Prostate gland (tissue), 2 donors: ENCODE data around the gene PDZD4. TPM values are rescaled to one million over a fixed set of nuclear protein-coding genes. Genes with fewer than 3 reads are reported as not detected.

Experiments
- DNase-seq: peaks from one replicate; pipeline ENCODE4 v3.0.0-alpha.2; 2019; ENCODE audit warnings: low spot score
- H3K27ac ChIP-seq, 2 donors: fragments of 200-600 bp; sonication (generic); 2 replicates each; pipeline ENCODE4 v1.5.1; 2017 to 2019
- H3K27me3 ChIP-seq: fragments of 200-600 bp; sonication (generic); replicated peaks from 2 replicates; pipeline ENCODE4 v1.5.1; 2019; ENCODE audit not compliant: insufficient read depth
- H3K36me3 ChIP-seq, 2 donors: fragments of 200-600 bp; sonication (generic); 1 replicate in 1 of 2; 2 replicates in 1 of 2; pipeline versions ENCODE4 v1.5.1 to v1.8.1; 2017 to 2019
- H3K4me1 ChIP-seq: fragments of 200-600 bp; sonication (generic); replicated peaks from 2 replicates; pipeline ENCODE4 v1.5.1; 2019
- H3K4me3 ChIP-seq, 2 donors: fragments of 200-600 bp; sonication (generic); 2 replicates each; pipeline ENCODE4 v1.5.1; 2017 to 2019
- H3K9me3 ChIP-seq: fragments of 200-600 bp; sonication (generic); 2 replicates; pipeline ENCODE4 v1.5.1; 2017
- POLR2A ChIP-seq: fragments of 450-650 bp; IDR thresholded peaks from one replicate; pipeline ENCODE4 v1.6.1; 2016; ENCODE audit warnings: antibody characterized with exemption, mild to moderate bottlenecking
- POLR2AphosphoS5 ChIP-seq: sonication (generic); formaldehyde crosslinking; IDR thresholded peaks from one replicate; pipeline ENCODE4 v1.6.1; 2017; ENCODE audit warnings: antibody characterized with exemption
- WGBS: methylation state at CpG from one replicate; pipeline ENCODE4 v1.1.5; 2018; 5-methylcytosine and 5-hydroxymethylcytosine counted together
- intact Hi-C: fragments of 100-400 bp; cut with DNase I; formaldehyde crosslinking; loops from one replicate; pipeline ENCODE4 v1.14.2; 2022
- total RNA-seq, 2 donors: library from RNA; depleted of rRNA; stranded (reverse); fragments of >200 nt; gene quantifications; one replicate each; pipeline ENCODE4 v1.1.0, GENCODE V29; 2016
- TF ChIP-seq, protein P1 (sequence below), 4 experiments: fragments of 200-600 bp in 2 of 4; fragments of 450-650 bp in 2 of 4; sonication (generic) in 2 of 4; IDR thresholded peaks; 1 replicate in 3 of 4; 2 replicates in 1 of 4; pipeline ENCODE4 v1.5.1; 2016 to 2019; ENCODE audit warnings: antibody characterized with exemption in 4 of 4, mild to moderate bottlenecking in 2 of 4, moderate library complexity in 2 of 4

Gene PDZD4
- total RNA-seq, 2 donors from 2014 or later = 7.2 to 16.8 TPM

- H3K4me3 ChIP-seq = no peak overlapping the region
- peaks cover 2% of the 10 kb centered on the region for H3K27me3 ChIP-seq
- intact Hi-C loops = no loop called here
- 57% methylated on average over 3 of the region's 3 CpGs for WGBS
- H3K27ac ChIP-seq = no peak overlapping the region
- H3K4me1 ChIP-seq = no peaks in the 10 kb centered on the region
- no peaks in the 10 kb centered on the region for H3K36me3 ChIP-seq
- no peaks in the 10 kb centered on the region for H3K9me3 ChIP-seq
- no peak for DNase-seq
- TF ChIP-seq POLR2AphosphoS5 = no peak
- TF ChIP-seq POLR2A = no peak
- TF ChIP-seq, protein P1, sequence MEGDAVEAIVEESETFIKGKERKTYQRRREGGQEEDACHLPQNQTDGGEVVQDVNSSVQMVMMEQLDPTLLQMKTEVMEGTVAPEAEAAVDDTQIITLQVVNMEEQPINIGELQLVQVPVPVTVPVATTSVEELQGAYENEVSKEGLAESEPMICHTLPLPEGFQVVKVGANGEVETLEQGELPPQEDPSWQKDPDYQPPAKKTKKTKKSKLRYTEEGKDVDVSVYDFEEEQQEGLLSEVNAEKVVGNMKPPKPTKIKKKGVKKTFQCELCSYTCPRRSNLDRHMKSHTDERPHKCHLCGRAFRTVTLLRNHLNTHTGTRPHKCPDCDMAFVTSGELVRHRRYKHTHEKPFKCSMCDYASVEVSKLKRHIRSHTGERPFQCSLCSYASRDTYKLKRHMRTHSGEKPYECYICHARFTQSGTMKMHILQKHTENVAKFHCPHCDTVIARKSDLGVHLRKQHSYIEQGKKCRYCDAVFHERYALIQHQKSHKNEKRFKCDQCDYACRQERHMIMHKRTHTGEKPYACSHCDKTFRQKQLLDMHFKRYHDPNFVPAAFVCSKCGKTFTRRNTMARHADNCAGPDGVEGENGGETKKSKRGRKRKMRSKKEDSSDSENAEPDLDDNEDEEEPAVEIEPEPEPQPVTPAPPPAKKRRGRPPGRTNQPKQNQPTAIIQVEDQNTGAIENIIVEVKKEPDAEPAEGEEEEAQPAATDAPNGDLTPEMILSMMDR (IDR thresholded peaks at IDR 0.05) = no peak
Measured at GRCh38 chrX:153853180-153853901, 23.0 kb upstream of the PDZD4 start.

- H3K27me3 ChIP-seq = peaks cover 2% of the 10 kb centered on the region
- TF ChIP-seq, protein P1 (IDR thresholded peaks at IDR 0.05) = no peak
- TF ChIP-seq POLR2AphosphoS5 (no peak), POLR2A (no peak)
- intact Hi-C loops = no loop called here
- 20% methylated on average over 3 of the region's 3 CpGs for WGBS
- no peak for DNase-seq
- H3K36me3 ChIP-seq = no peaks in the 10 kb centered on the region
- no peaks in the 10 kb centered on the region for H3K4me1 ChIP-seq
- no peak overlapping the region for H3K27ac ChIP-seq
- H3K4me3 ChIP-seq = no peak overlapping the region
- no peaks in the 10 kb centered on the region for H3K9me3 ChIP-seq
Measured at GRCh38 chrX:153851981-153852380, 21.6 kb upstream of the PDZD4 start.

DNA sequence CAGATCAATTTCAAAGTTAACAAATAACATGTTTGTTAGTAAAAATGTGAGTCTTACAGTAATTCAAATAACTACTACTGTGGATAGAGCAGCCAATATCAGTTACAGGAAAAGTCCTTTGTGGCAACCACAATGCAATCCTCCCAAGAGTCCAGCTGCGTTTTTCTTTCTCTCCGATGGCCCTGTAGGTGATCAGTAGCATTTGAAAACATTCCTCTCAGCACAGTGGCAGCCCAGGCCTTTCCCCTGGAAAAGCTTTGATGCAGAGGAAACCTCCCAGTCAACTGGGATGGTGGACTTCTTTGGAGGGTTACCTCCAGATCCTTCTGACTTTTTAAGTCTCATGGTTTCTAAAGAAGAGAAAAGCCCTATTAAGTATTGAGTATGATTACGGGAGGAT, 18.0 kb upstream of the PDZD4 start:
- H3K9me3 ChIP-seq = no peaks in the 10 kb centered on the region
- intact Hi-C loops = no loop called here
- WGBS = 46% methylated on average over 3 of the region's 3 CpGs
- H3K27ac ChIP-seq = no peak overlapping the region
- H3K4me3 ChIP-seq = no peak overlapping the region
- DNase-seq = no peak
- no peak for TF ChIP-seq POLR2AphosphoS5
- TF ChIP-seq, protein P1 (IDR thresholded peaks at IDR 0.05) = no peak
- no peak for TF ChIP-seq POLR2A
- no peaks in the 10 kb centered on the region for H3K4me1 ChIP-seq
- H3K27me3 ChIP-seq = no peaks in the 10 kb centered on the region
- no peaks in the 10 kb centered on the region for H3K36me3 ChIP-seq

DNA sequence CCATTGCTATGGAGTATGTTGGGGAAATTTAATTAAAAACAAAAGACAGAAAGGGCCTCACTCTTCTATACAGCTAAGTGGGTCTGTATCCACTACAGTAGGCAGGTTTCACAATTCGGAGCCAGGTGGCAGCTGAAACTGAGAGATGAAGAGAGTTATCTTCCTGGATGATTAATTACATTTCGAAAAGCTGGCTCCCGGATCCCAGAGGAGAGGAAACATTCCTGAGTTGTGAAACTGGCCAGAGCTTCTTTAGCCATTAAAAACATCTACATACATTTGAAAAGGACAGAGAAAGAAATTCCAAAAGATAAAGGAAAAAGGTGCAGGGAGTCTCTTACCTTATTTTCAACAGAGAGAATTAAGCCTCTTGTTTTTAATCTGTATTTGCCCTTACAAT, 15.5 kb upstream of the PDZD4 start:
- intact Hi-C loops = no loop called here
- H3K4me1 ChIP-seq = no peaks in the 10 kb centered on the region
- H3K27ac ChIP-seq = no peak overlapping the region
- WGBS = 6% methylated on average over 3 of the region's 3 CpGs
- no peaks in the 10 kb centered on the region for H3K36me3 ChIP-seq
- no peak for DNase-seq
- no peaks in the 10 kb centered on the region for H3K9me3 ChIP-seq
- no peak overlapping the region for H3K4me3 ChIP-seq
- H3K27me3 ChIP-seq = no peaks in the 10 kb centered on the region
- TF ChIP-seq, protein P1 (IDR thresholded peaks at IDR 0.05) = no peak
- TF ChIP-seq POLR2A = no peak
- no peak for TF ChIP-seq POLR2AphosphoS5

DNA sequence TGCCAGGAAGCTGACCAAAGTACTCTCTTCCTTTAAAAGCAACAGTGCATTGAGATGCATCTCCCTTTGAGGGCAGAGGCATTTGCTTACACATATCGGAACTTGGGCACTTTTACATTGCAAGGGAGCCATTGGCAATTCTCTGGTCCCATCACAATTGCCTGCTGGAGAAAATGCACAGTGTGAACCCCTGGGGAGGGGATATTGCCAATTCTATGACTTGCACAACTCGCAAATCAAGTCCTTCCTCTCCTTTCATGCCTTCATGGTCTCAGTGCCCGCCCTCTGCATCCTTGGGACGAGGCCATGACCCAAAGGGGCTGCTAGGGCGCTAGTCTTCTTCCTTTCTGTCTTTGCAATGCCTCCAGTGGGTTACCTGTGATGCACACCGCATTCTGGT, 14.9 kb upstream of the PDZD4 start:
- Histone ChIP-seq H3K27me3 (no peaks in the 10 kb centered on the region), H3K9me3 (no peaks in the 10 kb centered on the region), H3K4me3 (no peak overlapping the region), H3K4me1 (no peaks in the 10 kb centered on the region), H3K27ac (no peak overlapping the region), H3K36me3 (no peaks in the 10 kb centered on the region)
- 19% methylated on average over 5 of the region's 6 CpGs for WGBS
- TF ChIP-seq POLR2AphosphoS5 = no peak
- TF ChIP-seq, protein P1 (IDR thresholded peaks at IDR 0.05) = no peak
- TF ChIP-seq POLR2A = no peak
- no peak for DNase-seq
- intact Hi-C loops = no loop called here
